Measurements from ENCODE around the gene MYO10. TPM values are rescaled to one million over a fixed set of nuclear protein-coding genes. Genes with fewer than 3 reads are reported as not detected.

The MYO10 gene
- total RNA-seq, 1 experiment from 2014 or later = 71.9 TPM

DNA sequence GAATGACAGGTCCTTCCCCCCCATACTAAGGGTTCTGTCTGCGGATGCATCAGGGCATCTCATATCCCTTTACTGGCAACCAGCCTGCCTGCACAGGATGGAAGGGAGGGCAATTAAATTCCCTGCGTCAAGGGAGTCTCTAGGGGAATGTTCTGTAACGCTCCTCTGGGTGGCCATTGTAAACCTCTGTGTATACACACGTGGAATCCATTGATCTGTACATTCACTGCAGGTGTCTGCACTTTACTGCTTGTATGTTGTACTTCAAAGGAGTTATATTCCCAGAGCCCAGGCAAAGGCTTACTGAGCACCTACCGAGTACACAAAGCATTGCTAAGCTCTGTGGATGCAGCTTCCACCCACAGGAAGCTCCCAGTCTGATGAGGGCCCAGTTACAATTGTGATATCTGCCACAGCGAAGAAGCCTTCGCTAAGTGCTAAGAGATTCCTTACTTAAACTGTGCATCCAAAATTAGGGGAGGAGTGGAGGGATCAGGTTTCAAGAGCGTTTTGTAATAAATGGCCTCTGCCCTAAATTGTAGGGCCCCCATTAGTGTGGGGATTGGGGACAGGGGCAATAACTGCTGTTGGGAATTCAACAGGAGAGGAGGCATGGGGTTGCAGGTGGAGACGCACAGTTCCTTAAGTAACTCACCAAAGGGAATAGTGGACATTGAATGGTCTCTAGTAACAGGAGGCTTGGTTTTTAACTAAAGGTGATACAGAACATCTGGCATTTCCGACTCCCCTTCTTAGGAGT is 317.8 kb downstream of the MYO10 start:
- POLR2A ChIA-PET = no interaction called here
- intact Hi-C loops (cut with micrococcal nuclease; ENCODE audit: unreplicated experiment) (no loop called here), in situ Hi-C loops (cut with HindIII; ENCODE audit: low pct_unique_long_range_greater_than_20kb, low sequenced_read_pairs) (no loop called here)
- DNase-seq (ENCODE audit: low read depth, low spot score) = no peak
- TF ChIP-seq, protein P1, sequence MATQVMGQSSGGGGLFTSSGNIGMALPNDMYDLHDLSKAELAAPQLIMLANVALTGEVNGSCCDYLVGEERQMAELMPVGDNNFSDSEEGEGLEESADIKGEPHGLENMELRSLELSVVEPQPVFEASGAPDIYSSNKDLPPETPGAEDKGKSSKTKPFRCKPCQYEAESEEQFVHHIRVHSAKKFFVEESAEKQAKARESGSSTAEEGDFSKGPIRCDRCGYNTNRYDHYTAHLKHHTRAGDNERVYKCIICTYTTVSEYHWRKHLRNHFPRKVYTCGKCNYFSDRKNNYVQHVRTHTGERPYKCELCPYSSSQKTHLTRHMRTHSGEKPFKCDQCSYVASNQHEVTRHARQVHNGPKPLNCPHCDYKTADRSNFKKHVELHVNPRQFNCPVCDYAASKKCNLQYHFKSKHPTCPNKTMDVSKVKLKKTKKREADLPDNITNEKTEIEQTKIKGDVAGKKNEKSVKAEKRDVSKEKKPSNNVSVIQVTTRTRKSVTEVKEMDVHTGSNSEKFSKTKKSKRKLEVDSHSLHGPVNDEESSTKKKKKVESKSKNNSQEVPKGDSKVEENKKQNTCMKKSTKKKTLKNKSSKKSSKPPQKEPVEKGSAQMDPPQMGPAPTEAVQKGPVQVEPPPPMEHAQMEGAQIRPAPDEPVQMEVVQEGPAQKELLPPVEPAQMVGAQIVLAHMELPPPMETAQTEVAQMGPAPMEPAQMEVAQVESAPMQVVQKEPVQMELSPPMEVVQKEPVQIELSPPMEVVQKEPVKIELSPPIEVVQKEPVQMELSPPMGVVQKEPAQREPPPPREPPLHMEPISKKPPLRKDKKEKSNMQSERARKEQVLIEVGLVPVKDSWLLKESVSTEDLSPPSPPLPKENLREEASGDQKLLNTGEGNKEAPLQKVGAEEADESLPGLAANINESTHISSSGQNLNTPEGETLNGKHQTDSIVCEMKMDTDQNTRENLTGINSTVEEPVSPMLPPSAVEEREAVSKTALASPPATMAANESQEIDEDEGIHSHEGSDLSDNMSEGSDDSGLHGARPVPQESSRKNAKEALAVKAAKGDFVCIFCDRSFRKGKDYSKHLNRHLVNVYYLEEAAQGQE (IDR thresholded peaks at IDR 0.05; ENCODE audit: insufficient read depth in 1 of 2, low read depth in 2 of 2, low read length in 1 of 2) = no peak
- TF ChIP-seq, protein P2, sequence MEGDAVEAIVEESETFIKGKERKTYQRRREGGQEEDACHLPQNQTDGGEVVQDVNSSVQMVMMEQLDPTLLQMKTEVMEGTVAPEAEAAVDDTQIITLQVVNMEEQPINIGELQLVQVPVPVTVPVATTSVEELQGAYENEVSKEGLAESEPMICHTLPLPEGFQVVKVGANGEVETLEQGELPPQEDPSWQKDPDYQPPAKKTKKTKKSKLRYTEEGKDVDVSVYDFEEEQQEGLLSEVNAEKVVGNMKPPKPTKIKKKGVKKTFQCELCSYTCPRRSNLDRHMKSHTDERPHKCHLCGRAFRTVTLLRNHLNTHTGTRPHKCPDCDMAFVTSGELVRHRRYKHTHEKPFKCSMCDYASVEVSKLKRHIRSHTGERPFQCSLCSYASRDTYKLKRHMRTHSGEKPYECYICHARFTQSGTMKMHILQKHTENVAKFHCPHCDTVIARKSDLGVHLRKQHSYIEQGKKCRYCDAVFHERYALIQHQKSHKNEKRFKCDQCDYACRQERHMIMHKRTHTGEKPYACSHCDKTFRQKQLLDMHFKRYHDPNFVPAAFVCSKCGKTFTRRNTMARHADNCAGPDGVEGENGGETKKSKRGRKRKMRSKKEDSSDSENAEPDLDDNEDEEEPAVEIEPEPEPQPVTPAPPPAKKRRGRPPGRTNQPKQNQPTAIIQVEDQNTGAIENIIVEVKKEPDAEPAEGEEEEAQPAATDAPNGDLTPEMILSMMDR (IDR thresholded peaks at IDR 0.05) = no peak
- no peak for ATAC-seq
- no peaks in the 10 kb centered on the region; the same call in 1 of the 2 replicates for H3K36me3 ChIP-seq (ENCODE audit: control insufficient read depth, insufficient read depth, low read length)
- BruUV-seq (replicated peaks) = no TSS peak
- 0 out of 2 replicates have a peak, but pooled peaks cover 4% of the 10 kb centered on the region for H3K4me1 ChIP-seq (ENCODE audit: control insufficient read depth, insufficient read depth, low read length)
- no peak overlapping the region for H3K4me3 ChIP-seq (ENCODE audit: low read depth in 2 of 2, low read length in 2 of 2)
- H3K27ac ChIP-seq (ENCODE audit: low read length) = no peak overlapping the region
- H3K9me3 ChIP-seq (ENCODE audit: control insufficient read depth, insufficient read depth, low read depth, low read length) = no peaks in the 10 kb centered on the region
- H3K27me3 ChIP-seq (ENCODE audit: control insufficient read depth, insufficient read depth, low read length) = peaks cover 16% of the 10 kb centered on the region
- CTCF ChIA-PET = no interaction called here

DNA sequence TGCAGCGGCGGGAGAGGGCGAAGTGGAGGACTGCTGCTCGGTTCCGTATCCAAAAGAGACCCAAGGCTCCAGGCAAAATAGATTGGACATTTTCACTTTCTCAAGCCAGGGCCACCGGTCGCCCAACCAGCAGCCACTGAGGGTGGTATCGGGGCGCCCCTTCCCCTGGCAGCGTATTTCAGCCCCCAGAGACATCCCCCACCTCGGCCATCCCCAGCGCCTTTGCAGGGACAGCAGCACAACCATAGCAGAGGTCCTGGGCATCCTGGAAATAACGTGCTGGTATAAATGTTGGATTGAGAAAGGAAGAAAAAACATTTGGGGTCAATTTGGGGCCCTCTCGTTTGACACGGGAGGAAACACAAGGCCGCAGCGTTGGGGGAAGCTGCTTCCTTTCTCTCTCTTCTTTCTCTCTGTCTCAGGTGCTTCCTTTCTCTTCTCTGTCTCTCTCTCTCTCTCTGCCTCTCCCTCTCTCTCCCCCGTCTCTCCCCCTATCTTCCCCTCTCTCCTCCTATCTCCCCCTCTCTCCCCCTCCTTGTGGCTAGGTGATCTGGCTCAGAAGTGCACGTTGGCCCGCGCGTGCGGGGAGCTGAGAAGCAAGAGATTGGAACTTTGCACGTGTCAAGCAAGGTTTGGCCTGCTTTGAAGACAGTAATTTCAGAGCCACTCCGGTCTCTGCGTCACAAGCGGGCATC is 318.7 kb downstream of the MYO10 start:
- in situ Hi-C loops (cut with HindIII; ENCODE audit: low pct_unique_long_range_greater_than_20kb, low sequenced_read_pairs) = no loop called here
- H3K4me1 ChIP-seq (ENCODE audit: control insufficient read depth, insufficient read depth, low read length) = 0 out of 2 replicates have a peak, but pooled peaks cover 4% of the 10 kb centered on the region
- CTCF ChIA-PET = no interaction called here
- intact Hi-C loops (cut with micrococcal nuclease; ENCODE audit: unreplicated experiment) = no loop called here
- no peak for DNase-seq (ENCODE audit: low read depth, low spot score)
- H3K9me3 ChIP-seq (ENCODE audit: control insufficient read depth, insufficient read depth, low read depth, low read length) = no peaks in the 10 kb centered on the region
- ATAC-seq = peak; percentile 13; the same call in 1 of the 2 replicates
- H3K36me3 ChIP-seq (ENCODE audit: control insufficient read depth, insufficient read depth, low read length) = no peaks in the 10 kb centered on the region; the same call in 1 of the 2 replicates
- no TSS peak for BruUV-seq (replicated peaks)
- POLR2A ChIA-PET = no interaction called here
- TF ChIP-seq POLR2AphosphoS5 (IDR thresholded peaks at IDR 0.05; ENCODE audit: low read depth, low read length) (no peak), TCF7L2 (IDR thresholded peaks at IDR 0.05; ENCODE audit: low read depth, low read length) (no peak), SIN3A (IDR thresholded peaks at IDR 0.05; ENCODE audit: borderline replicate concordance, insufficient read depth, low read depth, low read length) (no peak)
- TF ChIP-seq, protein P1 (IDR thresholded peaks at IDR 0.05; ENCODE audit: insufficient read depth in 1 of 2, low read depth in 2 of 2, low read length in 1 of 2) = no peak
- TF ChIP-seq, protein P2 (IDR thresholded peaks at IDR 0.05) = no peak
- H3K4me3 ChIP-seq (ENCODE audit: low read depth in 2 of 2, low read length in 2 of 2) = peak overlapping the region; percentile 55 to 58
- peaks cover 16% of the 10 kb centered on the region for H3K27me3 ChIP-seq (ENCODE audit: control insufficient read depth, insufficient read depth, low read length)
- no peak overlapping the region for H3K27ac ChIP-seq (ENCODE audit: low read length)

Measured in Panc1 (cell line).